GM23248 (cell line): Measurements from ENCODE around the gene KIF16B. TPM values are rescaled to one million over a fixed set of nuclear protein-coding genes. Genes with fewer than 3 reads are reported as not detected.

Experiments used
- DNase-seq: peaks from one replicate; pipeline ENCODE4 v3.0.0-alpha.2; 2015
- H2AFZ ChIP-seq: fragments of 200-600 bp; sonication (generic); 2 replicates; pipeline ENCODE4 v1.6.1; 2016; ENCODE audit warnings: antibody characterized with exemption
- H3F3A ChIP-seq: fragments of 200-600 bp; sonication (generic); 2 replicates; pipeline ENCODE4 v1.6.1; 2016; ENCODE audit warnings: mild to moderate bottlenecking, antibody characterized with exemption, mixed run types; ENCODE audit not compliant: insufficient read depth
- H3K27ac ChIP-seq: fragments of 200-600 bp; sonication (generic); 2 replicates; pipeline ENCODE4 v1.5.1; 2016; ENCODE audit warnings: mild to moderate bottlenecking
- H3K27me3 ChIP-seq: fragments of 200-600 bp; sonication (generic); replicated peaks from 2 replicates; pipeline ENCODE4 v1.6.1; 2016; ENCODE audit warnings: mild to moderate bottlenecking; ENCODE audit not compliant: insufficient read depth
- H3K36me3 ChIP-seq: fragments of 200-600 bp; sonication (generic); 2 replicates; pipeline ENCODE4 v1.6.1; 2016; ENCODE audit warnings: low read depth, mild to moderate bottlenecking
- H3K4me1 ChIP-seq: fragments of 200-600 bp; sonication (generic); 2 replicates; pipeline ENCODE4 v1.6.1; 2016; ENCODE audit warnings: mild to moderate bottlenecking; ENCODE audit not compliant: insufficient read depth
- H3K4me2 ChIP-seq: fragments of 200-600 bp; sonication (generic); one replicate; pipeline ENCODE4 v1.6.1; 2016; ENCODE audit warnings: mild to moderate bottlenecking; ENCODE audit not compliant: unreplicated experiment
- H3K4me3 ChIP-seq: fragments of 200-600 bp; sonication (generic); 2 replicates; pipeline ENCODE4 v1.5.1; 2016; ENCODE audit warnings: mild to moderate bottlenecking
- H3K79me2 ChIP-seq: fragments of 200-600 bp; sonication (generic); 2 replicates; pipeline ENCODE4 v1.6.1; 2016; ENCODE audit warnings: mild to moderate bottlenecking; ENCODE audit not compliant: insufficient read depth
- H3K9ac ChIP-seq: fragments of 200-600 bp; sonication (generic); 2 replicates; pipeline ENCODE4 v1.6.1; 2016; ENCODE audit warnings: mild to moderate bottlenecking
- H3K9me2 ChIP-seq: fragments of 200-600 bp; sonication (generic); 2 replicates; pipeline ENCODE4 v1.6.1; 2016; ENCODE audit warnings: mixed run types, mild to moderate bottlenecking, moderate library complexity; ENCODE audit not compliant: insufficient read depth
- H3K9me3 ChIP-seq: fragments of 200-600 bp; sonication (generic); one replicate; pipeline ENCODE4 v1.6.1; 2017; ENCODE audit warnings: low read depth
- H4K20me1 ChIP-seq: fragments of 200-600 bp; sonication (generic); 2 replicates; pipeline ENCODE4 v1.6.0; 2016; ENCODE audit not compliant: insufficient read depth
- EZH2 ChIP-seq: fragments of 200-600 bp; sonication (generic); IDR thresholded peaks from 2 replicates; pipeline ENCODE4 v1.6.1; 2018; ENCODE audit warnings: antibody characterized with exemption, mild to moderate bottlenecking; ENCODE audit not compliant: insufficient read depth, poor library complexity, severe bottlenecking
- EZH2phosphoT487 ChIP-seq: fragments of 200-600 bp; sonication (generic); IDR thresholded peaks from 2 replicates; pipeline ENCODE4 v1.6.1; 2018; ENCODE audit warnings: antibody characterized with exemption, moderate library complexity, mild to moderate bottlenecking, low read depth; ENCODE audit not compliant: insufficient read depth
- WGBS, 2 experiments: methylation state at CpG; one replicate each; pipeline ENCODE4 v1.1.6; 2015 to 2017; ENCODE audit warnings: low lambda C conversion rate in 2 of 2, low coverage in 1 of 2; ENCODE audit errors: missing lambda C conversion rate in 2 of 2; 5-methylcytosine and 5-hydroxymethylcytosine counted together
- in situ Hi-C: fragments of 300-500 bp; cut with MboI; formaldehyde crosslinking; loops from 2 replicates; pipeline ENCODE4 v1.15.0; 2020
- polyA plus RNA-seq: library from polyadenylated mRNA; unstranded; fragments of >200 nt; fragmentation: Nextera tagmentation; extraction: Ambion mirVana; gene quantifications from 2 replicates; pipeline ENCODE4 v1.2.1, GENCODE V29; 2016
- total RNA-seq: library from RNA; depleted of rRNA; stranded (reverse); fragments of >200 nt; shearing (Covaris generic); gene quantifications from 2 replicates; pipeline ENCODE4 v1.2.3, GENCODE V29; 2014

KIF16B gene
- total and polyA plus RNA-seq, 2 experiments from 2014 or later = 1.7 to 2.6 TPM

DNA sequence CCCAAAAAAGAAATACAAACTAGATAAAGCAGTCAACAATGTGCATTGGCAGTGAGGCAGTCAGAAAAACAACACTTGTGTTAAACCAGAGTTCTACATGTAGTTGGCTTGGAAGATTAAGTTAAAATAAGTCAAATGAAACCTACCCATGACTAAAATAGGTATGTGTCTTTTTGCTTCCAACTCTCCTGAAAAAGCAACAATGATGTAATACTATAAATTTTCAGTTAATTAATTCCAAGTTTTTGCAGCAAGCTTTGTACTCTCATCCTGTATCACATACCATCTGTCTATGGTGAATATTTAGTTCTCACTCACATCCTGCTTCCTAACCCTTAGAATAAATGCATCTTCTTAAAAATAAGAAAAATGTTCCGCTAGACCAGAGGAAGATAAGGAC lies 261.5 kb downstream of the KIF16B start:
- H3K27ac ChIP-seq = no peak overlapping the region
- no peaks in the 10 kb centered on the region for H3K4me1 ChIP-seq
- no peak overlapping the region for H3K4me3 ChIP-seq
- no peak overlapping the region for H3K4me2 ChIP-seq
- no peaks in the 10 kb centered on the region for H3K27me3 ChIP-seq
- H3K9ac ChIP-seq = no peak overlapping the region
- no peak for TF ChIP-seq EZH2
- no peak for TF ChIP-seq EZH2phosphoT487
- H3K79me2 ChIP-seq = no peaks in the 10 kb centered on the region
- 92% methylated on average over 1 of the region's 1 CpG for whole genome bisulfite sequencing, 2 experiments
- no peaks in the 10 kb centered on the region for H3K36me3 ChIP-seq
- H3K9me2 ChIP-seq = no peaks in the 10 kb centered on the region
- no peaks in the 10 kb centered on the region for H3K9me3 ChIP-seq
- H4K20me1 ChIP-seq = no peaks in the 10 kb centered on the region
- no peak for DNase-seq
- in situ Hi-C loops = no loop called here
- H2AFZ ChIP-seq = no peak overlapping the region
- H3F3A ChIP-seq = no peaks in the 10 kb centered on the region

DNA sequence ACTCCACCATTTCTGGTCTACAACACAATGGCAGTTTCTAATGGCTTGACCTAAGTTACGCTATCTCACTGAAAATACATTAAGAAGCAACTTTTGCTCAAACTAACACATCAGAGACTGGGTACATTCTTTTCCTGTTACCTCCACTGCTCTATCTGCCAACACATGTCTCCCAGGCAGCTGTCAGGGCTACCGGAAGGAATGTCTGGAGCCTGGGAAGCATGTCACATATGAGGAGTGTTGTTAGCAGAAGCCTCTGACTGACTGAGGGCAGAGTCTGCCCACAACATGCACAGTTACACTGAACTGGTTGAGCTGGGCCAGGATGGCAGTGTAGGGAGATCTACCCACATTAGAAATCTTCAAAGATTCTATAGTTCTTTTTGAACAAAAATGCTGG lies 264.5 kb downstream of the KIF16B start:
- Histone ChIP-seq H3K79me2 (no peaks in the 10 kb centered on the region), H3K4me3 (no peak overlapping the region), H3K4me2 (no peak overlapping the region), H4K20me1 (no peaks in the 10 kb centered on the region), H3K27me3 (no peaks in the 10 kb centered on the region), H3K9me2 (no peaks in the 10 kb centered on the region), H3K4me1 (no peaks in the 10 kb centered on the region), H3F3A (no peaks in the 10 kb centered on the region), H3K9ac (no peak overlapping the region), H3K36me3 (no peaks in the 10 kb centered on the region), H3K9me3 (no peaks in the 10 kb centered on the region), H2AFZ (no peak overlapping the region), H3K27ac (no peak overlapping the region)
- WGBS, 2 experiments = 86% methylated on average over 2 of the region's 2 CpGs
- TF ChIP-seq EZH2phosphoT487 (no peak), EZH2 (no peak)
- DNase-seq = no peak
- in situ Hi-C loops = no loop called here

DNA sequence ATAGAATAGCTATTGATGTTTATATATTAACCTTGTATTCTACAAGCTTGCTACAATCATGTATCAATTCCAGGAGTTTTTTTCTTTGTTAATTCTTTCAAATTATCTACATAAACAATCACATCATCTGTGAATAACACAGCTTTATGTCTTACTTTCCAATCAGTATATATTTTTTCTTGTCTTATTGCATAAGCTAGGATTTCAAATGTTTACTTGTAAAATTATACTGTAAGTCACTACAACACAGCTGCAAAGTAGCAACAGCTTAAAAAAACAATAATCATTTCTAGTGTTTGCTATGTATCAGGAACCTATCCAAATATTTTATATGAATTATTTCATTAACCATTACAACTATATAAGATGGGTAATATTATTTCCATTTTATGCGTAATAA lies 270.4 kb downstream of the KIF16B start:
- H3K27me3 ChIP-seq = no peaks in the 10 kb centered on the region

DNA sequence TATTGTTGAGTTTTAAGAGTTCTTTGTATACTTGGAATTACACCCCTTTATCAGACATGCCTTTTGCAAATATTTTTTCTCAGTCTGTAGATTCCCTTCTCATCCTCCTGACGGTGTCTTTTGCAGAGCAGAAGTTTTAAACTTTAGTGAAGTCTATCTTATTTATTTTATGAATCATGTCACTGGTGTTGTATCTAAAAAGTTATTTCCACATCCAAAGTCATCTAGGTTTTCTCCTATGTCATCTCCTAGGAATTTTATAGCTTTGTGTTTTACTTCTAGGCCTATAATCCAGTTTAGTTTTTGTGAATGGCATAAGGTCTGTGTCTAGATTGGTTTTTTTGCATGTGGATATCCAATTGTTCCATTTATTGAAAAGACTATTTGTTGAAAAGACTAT lies 271.3 kb downstream of the KIF16B start:
- H3F3A ChIP-seq = no peaks in the 10 kb centered on the region
- no peak overlapping the region for H3K27ac ChIP-seq
- H3K36me3 ChIP-seq = no peaks in the 10 kb centered on the region
- H3K9me3 ChIP-seq = no peaks in the 10 kb centered on the region
- TF ChIP-seq EZH2phosphoT487 (no peak), EZH2 (no peak)
- H3K79me2 ChIP-seq = no peaks in the 10 kb centered on the region
- WGBS, 2 experiments = 64 to 67% methylated on average over 1 of the region's 1 CpG
- H2AFZ ChIP-seq = no peak overlapping the region
- no peak overlapping the region for H3K4me3 ChIP-seq
- H3K4me2 ChIP-seq = no peak overlapping the region
- in situ Hi-C loops = no loop called here
- H3K9me2 ChIP-seq = no peaks in the 10 kb centered on the region
- no peak overlapping the region for H3K9ac ChIP-seq
- H3K27me3 ChIP-seq = no peaks in the 10 kb centered on the region
- no peak for DNase-seq
- H3K4me1 ChIP-seq = no peaks in the 10 kb centered on the region
- no peaks in the 10 kb centered on the region for H4K20me1 ChIP-seq

More for the DNA sequence above, 270.4 kb downstream of the KIF16B start:
- Histone ChIP-seq H3K36me3 (no peaks in the 10 kb centered on the region), H3K27ac (no peak overlapping the region), H3F3A (no peaks in the 10 kb centered on the region), H3K79me2 (no peaks in the 10 kb centered on the region), H2AFZ (no peak overlapping the region), H3K4me1 (no peaks in the 10 kb centered on the region), H3K9me2 (no peaks in the 10 kb centered on the region), H3K4me2 (no peak overlapping the region), H3K9me3 (no peaks in the 10 kb centered on the region), H4K20me1 (no peaks in the 10 kb centered on the region), H3K4me3 (no peak overlapping the region), H3K9ac (no peak overlapping the region)
- in situ Hi-C loops = no loop called here
- no peak for TF ChIP-seq EZH2phosphoT487
- no peak for TF ChIP-seq EZH2
- 79 to 92% methylated on average over 1 of the region's 1 CpG for WGBS, 2 experiments
- no peak for DNase-seq

DNA sequence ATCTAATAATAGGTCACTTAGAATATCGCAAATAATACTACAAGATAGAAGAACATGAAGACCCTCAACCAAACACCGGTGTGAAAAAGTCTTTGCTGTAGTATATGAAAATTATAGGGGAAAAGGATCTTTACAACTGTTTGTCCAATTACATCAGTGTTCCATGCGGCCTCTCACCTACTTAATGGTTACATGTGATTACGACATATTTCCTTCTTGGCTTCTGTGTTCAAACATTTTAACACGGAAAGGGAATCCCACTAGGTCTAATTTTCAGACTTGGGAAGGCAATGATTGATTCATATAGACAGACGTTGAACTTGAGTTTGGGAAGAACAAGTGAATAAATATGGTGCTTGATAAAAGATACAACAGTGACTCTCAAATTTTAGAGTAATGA lies 273.4 kb downstream of the KIF16B start:
- Histone ChIP-seq H3K4me3 (no peak overlapping the region), H3K27me3 (no peaks in the 10 kb centered on the region), H3K4me1 (no peaks in the 10 kb centered on the region), H3K9me2 (no peaks in the 10 kb centered on the region), H2AFZ (no peak overlapping the region), H4K20me1 (no peaks in the 10 kb centered on the region), H3K36me3 (no peaks in the 10 kb centered on the region), H3F3A (no peaks in the 10 kb centered on the region), H3K27ac (no peak overlapping the region), H3K9me3 (no peaks in the 10 kb centered on the region), H3K79me2 (no peaks in the 10 kb centered on the region), H3K9ac (no peak overlapping the region), H3K4me2 (no peak overlapping the region)
- TF ChIP-seq EZH2 = no peak
- TF ChIP-seq EZH2phosphoT487 = no peak
- 66 to 67% methylated on average over 6 of the region's 6 CpGs for whole genome bisulfite sequencing, 2 experiments
- in situ Hi-C loops = no loop called here
- DNase-seq = no peak
